ENCODE data around the gene SLC26A11.

DNA sequence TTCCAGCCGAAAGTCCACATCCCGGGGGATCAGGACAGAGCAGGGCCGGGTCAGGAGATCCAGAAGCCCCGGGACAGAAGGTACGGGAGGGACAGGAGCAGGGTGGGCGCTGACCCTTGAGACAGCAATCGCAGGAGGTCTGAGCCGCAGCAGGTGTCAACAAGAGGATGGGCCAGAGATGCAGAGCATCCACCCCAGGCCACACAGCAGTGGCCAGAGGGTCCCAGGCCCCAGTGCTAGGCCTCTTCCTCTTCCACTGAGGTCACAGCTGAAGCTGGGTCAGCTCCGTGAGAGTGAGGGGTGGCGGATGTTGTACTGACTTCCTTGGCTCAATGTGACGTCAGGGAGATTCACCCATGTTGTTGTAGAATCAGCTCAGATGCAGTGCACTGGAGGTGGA, 31.7 kb downstream of the SLC26A11 start:
- TF ChIP-seq, protein P1, sequence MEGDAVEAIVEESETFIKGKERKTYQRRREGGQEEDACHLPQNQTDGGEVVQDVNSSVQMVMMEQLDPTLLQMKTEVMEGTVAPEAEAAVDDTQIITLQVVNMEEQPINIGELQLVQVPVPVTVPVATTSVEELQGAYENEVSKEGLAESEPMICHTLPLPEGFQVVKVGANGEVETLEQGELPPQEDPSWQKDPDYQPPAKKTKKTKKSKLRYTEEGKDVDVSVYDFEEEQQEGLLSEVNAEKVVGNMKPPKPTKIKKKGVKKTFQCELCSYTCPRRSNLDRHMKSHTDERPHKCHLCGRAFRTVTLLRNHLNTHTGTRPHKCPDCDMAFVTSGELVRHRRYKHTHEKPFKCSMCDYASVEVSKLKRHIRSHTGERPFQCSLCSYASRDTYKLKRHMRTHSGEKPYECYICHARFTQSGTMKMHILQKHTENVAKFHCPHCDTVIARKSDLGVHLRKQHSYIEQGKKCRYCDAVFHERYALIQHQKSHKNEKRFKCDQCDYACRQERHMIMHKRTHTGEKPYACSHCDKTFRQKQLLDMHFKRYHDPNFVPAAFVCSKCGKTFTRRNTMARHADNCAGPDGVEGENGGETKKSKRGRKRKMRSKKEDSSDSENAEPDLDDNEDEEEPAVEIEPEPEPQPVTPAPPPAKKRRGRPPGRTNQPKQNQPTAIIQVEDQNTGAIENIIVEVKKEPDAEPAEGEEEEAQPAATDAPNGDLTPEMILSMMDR (conservative IDR thresholded peaks at IDR 0.05 in 1 of 2, IDR thresholded peaks at IDR 0.05 in 1 of 2; ENCODE audit: extremely low read depth in 1 of 2, insufficient read depth in 1 of 2, low read depth in 1 of 2, low read length in 2 of 2) = no peak
- TF ChIP-seq EZH2 (IDR thresholded peaks at IDR 0.05; ENCODE audit: borderline replicate concordance, low read length) = no peak
